IgD-negative memory B cell (primary cell): Measurements from ENCODE around the gene OTUB1. TPM values are rescaled to one million over a fixed set of nuclear protein-coding genes. Genes with fewer than 3 reads are reported as not detected.

Experiments
- H3K27ac Mint-ChIP-seq, 3 donors: one replicate each; pipeline ENCODE4 v1.8.0; 2020 to 2022; ENCODE audit warnings: mild to moderate bottlenecking in 3 of 3, mixed read lengths in 3 of 3, moderate library complexity in 1 of 3
- H3K27me3 Mint-ChIP-seq: one replicate; pipeline ENCODE4 v1.8.0; 2021; ENCODE audit warnings: mixed read lengths
- H3K36me3 Mint-ChIP-seq: one replicate; pipeline ENCODE4 v1.8.0; 2020; ENCODE audit warnings: mild to moderate bottlenecking, mixed read lengths
- H3K4me1 Mint-ChIP-seq, 3 donors: one replicate each; pipeline ENCODE4 v1.8.0; 2020 to 2022; ENCODE audit warnings: mixed read lengths in 3 of 3, mild to moderate bottlenecking in 1 of 3
- H3K4me3 Mint-ChIP-seq, 4 donors: one replicate each; pipeline ENCODE4 v1.8.0; 2020 to 2022; ENCODE audit warnings: mild to moderate bottlenecking in 4 of 4, mixed read lengths in 4 of 4, moderate library complexity in 3 of 4
- H3K9me3 Mint-ChIP-seq, 3 donors: one replicate each; pipeline ENCODE4 v1.8.0; 2020 to 2021; ENCODE audit warnings: mixed read lengths in 3 of 3, mild to moderate bottlenecking in 1 of 3
- polyA plus RNA-seq: library from polyadenylated mRNA; unstranded; fragments of 300-500 nt; fragmentation: Illumina TruSeq; gene quantifications from one replicate; pipeline ENCODE4 v1.2.3, GENCODE V29; 2021

OTUB1 gene, protein sequence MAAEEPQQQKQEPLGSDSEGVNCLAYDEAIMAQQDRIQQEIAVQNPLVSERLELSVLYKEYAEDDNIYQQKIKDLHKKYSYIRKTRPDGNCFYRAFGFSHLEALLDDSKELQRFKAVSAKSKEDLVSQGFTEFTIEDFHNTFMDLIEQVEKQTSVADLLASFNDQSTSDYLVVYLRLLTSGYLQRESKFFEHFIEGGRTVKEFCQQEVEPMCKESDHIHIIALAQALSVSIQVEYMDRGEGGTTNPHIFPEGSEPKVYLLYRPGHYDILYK
- polyA plus RNA-seq: 117 TPM

DNA sequence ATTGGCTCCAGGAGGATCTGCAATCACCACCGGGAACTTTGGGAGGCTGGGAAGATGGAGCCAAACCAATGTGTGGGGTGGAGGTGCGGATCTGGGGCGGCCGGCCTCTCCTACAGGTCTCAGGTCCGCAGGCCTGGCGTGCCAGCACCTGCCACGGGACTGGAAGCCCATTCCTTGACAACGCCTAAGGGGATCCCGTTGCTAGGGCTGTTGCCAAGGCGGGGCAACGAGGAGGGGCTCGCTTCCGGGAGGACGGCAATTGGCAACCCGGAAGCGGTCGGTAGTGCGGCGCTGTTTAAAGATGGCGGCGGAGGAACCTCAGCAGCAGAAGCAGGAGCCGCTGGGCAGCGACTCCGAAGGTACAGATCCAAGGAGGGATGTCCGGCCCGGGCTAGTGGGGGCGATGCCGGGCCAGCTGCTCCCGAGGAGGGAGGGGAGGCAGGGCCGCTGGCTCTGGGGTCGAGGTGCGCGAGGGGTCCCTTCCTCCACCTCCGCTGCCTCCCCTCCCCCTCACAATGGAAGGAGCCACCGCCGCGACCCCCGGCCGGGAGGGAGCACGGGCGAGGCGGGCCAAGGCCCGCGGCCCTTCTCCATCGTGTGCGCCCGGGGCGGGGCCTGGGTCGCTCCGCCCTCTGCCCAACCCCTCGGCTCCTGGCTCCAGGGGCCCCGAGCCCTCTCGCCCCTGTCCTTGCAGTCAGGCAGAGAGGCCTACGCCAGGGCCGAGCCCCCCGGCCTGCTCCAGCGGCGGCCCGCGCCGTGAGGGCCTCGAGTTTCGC lies at the start of gene OTUB1:
Gene OTUB1 (plus strand): TSS at position 283 of the 776 bp plus-strand sequence. CDS start 19 bp downstream, at position 302.
- Mint-ChIP-seq H3K27ac (peak within 1 kb of the TSS; percentile 93 to 99 (median 98)), H3K27me3 (no peaks in the 10 kb centered on the region), H3K4me3 (peak within 1 kb of the TSS; percentile 94 to 99 (median 98)), H3K4me1 (peaks cover 20 to 24% (median 21%) of the 10 kb centered on the region in 3 donors), H3K9me3 (no peaks in the 10 kb centered on the region), H3K36me3 (peaks cover 9% of the 10 kb centered on the region)

DNA sequence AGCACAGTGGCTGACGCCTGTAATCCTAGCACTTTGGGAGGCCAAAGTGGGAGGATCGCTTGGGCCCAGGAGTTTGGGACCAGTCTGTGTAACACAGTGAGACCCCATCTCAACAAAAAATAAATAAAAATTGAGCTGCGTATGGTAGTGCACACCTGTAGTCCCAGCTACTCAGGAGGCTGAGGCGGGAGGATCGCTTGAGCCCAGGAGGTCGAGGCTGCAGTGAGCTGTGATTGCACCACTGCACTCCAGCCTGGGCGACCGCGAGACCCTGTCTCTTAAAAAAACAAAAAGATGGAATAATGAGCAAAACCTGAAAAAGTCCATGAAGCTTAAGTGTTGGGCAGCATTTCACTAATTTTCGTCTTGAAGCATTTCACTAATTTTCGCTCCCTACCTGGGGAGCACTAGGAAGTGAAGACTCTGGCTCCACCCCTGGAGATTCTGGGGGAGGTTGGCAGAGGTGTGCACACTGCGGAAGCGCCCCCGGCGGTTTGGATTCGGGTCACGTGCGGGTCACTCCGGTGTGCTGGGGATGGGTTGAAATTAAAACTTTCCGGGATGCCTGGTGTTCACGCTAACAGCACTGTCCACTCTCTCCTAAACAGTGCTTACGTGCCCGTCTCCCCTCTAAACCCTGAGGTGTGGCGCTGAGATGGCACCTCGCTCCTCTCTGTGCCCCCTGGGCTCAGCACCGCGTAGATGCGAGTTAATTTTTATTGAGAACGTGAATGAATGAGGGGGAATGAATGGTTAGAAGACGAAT lies 48.3 kb upstream of the OTUB1 start:
- peak overlapping the region; percentile 82 to 97 (median 89) for H3K4me3 Mint-ChIP-seq
- H3K9me3 Mint-ChIP-seq: no peaks in the 10 kb centered on the region
- H3K36me3 Mint-ChIP-seq: peaks cover 2% of the 10 kb centered on the region
- H3K27me3 Mint-ChIP-seq: no peaks in the 10 kb centered on the region
- H3K4me1 Mint-ChIP-seq: peaks cover 21 to 22% (median 22%) of the 10 kb centered on the region in 3 donors
- H3K27ac Mint-ChIP-seq: peak overlapping the region; percentile 87 to 99 (median 87)

DNA sequence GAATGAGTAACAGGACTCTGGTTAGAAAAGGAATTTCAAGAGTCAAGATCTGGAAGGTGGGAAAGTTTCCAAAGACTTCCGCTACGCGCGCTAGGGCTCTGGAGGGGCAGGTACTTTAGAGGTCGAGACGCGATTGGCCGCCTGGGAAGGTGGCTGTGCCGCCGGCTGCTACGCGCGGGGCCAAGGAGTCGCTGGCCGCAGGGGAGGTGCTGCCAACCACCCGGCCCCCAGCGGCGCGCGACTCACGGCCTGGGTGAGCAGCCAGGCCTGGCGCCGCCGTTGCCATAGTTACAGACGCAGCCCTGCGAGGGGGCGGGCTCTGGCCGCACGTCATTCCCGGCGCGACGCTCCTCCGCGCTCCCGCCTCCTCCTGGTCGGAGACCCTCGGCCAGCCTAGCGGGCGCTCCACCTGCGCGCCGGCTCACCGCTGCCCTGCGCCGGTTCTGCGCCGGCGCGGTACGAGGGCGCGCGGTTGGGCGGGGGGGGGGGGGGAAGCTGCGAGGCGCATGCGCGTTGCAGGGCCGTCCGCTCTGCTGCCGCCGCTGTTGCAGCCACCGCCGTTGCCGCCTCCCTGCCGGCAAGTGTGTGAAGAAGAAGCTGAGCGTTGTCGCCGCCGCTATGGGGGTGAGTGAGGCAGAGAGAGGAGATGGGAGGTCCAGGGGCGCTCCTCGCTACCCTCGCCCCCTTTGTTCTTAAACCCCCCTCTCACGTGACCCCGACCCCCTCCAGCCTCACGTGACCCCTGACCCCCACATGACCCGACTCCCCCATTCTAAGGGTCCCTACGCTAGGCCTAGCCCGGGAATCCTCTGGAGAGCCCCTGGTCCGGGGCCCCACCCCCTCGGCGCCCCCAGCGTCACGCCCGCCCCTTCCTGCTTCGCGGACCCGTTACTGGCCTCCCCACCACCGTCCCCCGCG lies 47.5 kb upstream of the OTUB1 start, which contains the start of gene NAA40:
Gene NAA40 (plus strand): TSS at position 524 of the 918 bp plus-strand sequence. CDS start 95 bp downstream, at position 619.
- H3K36me3 Mint-ChIP-seq: no peaks in the 10 kb centered on the region
- H3K4me3 Mint-ChIP-seq: peak within 1 kb of the TSS; percentile 82 to 97 (median 89)
- H3K9me3 Mint-ChIP-seq: no peaks in the 10 kb centered on the region
- no peaks in the 10 kb centered on the region for H3K27me3 Mint-ChIP-seq
- H3K4me1 Mint-ChIP-seq: peaks cover 21 to 24% (median 22%) of the 10 kb centered on the region in 3 donors
- H3K27ac Mint-ChIP-seq: peak within 1 kb of the TSS; percentile 87 to 99 (median 89)

DNA sequence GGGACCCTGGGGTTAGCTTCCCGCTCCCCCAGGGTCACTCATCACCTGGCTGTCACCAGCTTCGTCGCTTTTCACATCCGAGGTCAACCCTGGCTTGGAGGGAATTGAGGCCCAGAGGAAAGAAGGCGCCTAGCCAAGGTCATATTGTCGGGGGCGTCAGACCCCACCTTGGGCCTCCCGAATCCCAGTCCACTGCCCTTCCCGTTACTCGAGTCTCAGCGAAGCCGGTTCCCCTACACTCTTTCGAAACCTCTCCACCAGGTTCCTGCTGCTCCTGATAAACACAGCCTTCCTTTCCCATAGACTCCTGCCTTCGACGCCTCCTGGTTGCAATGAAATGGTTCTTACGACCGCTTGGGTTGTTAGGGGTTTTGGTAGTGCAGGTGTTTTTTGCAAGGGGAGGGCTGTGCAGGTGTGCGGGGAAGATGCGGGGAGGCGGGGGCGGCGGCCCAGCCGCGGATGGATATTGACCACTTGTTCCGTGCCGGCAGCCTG lies 46.8 kb upstream of the OTUB1 start:
- Mint-ChIP-seq H3K4me3 (peak overlapping the region; percentile 82 to 93 (median 89)), H3K27ac (peak overlapping the region; percentile 48 to 99 (median 89)), H3K9me3 (no peaks in the 10 kb centered on the region), H3K27me3 (no peaks in the 10 kb centered on the region), H3K4me1 (peaks cover 21 to 29% (median 25%) of the 10 kb centered on the region in 3 donors), H3K36me3 (no peaks in the 10 kb centered on the region)

DNA sequence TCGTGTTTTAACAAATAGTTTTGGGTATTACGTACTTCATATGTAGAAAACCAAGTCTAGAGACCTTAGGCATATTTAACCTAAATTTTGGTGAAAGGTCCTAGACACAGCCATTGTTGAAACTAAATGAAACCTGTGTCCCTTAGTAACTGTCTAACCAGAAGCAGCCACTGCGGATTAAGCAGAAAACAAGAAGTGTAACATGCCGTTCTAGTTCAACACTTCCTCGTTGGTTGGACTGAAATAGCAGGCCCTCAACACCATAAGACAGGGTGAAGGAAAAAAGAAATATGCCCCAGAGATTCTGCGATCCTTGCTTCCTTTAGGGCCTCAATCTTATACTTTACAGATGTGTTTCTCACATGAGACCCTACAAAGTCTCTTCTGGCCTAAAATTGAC lies 45.5 kb upstream of the OTUB1 start:
- Mint-ChIP-seq H3K27ac (peak overlapping the region; percentile 35 to 99 (median 90)), H3K4me1 (peaks cover 21 to 29% (median 26%) of the 10 kb centered on the region in 3 donors), H3K9me3 (no peaks in the 10 kb centered on the region), H3K4me3 (peak overlapping the region; percentile 70 to 99 (median 80)), H3K36me3 (no peaks in the 10 kb centered on the region), H3K27me3 (no peaks in the 10 kb centered on the region)

DNA sequence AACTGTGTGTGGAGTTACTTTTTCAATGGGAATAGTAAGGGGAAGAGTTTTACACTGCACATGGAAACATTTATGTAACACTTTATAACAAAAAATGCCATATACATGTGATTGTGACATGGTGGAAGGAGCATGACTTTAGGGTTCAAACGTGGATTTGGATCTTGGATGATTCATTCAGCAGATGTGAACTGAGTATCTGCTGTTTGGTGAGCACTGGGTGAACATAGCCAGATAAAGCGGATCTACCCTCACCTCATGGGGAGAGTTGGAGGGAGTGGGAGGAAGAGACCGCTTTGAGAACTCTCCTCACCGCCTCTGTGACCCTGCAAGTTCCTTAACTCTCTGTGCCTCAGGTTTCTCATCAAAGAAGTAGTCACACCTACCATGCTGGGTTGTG lies 44.3 kb upstream of the OTUB1 start:
- H3K27ac Mint-ChIP-seq: peak overlapping the region in 2 of 3 donors; percentile 57 to 99
- no peaks in the 10 kb centered on the region for H3K27me3 Mint-ChIP-seq
- H3K9me3 Mint-ChIP-seq: no peaks in the 10 kb centered on the region
- H3K4me3 Mint-ChIP-seq: peak overlapping the region in 1 of 4 donors; percentile 99
- H3K36me3 Mint-ChIP-seq: peaks cover 2% of the 10 kb centered on the region
- peaks cover 23 to 29% (median 24%) of the 10 kb centered on the region in 3 donors for H3K4me1 Mint-ChIP-seq

DNA sequence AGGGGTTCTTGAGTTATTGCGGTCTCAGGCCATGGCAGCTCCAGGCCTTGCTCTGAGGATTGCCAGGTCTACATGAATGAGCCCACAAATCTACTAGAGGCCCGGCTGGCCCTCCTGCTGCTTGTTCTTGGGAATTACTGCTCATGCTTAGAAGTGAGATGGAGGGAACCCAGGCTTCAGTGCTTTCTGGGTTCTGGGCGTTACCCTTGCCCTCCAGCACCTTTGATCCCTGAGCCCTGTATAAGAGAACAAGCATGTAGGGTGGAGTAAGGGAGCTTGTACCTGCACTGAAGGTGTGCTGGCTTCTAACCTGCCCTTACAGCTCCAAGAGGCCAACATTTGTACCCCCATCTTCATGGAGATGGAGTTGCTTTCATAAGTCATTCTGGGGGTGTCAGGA lies 43.4 kb upstream of the OTUB1 start:
- H3K4me3 Mint-ChIP-seq: no peak overlapping the region

DNA sequence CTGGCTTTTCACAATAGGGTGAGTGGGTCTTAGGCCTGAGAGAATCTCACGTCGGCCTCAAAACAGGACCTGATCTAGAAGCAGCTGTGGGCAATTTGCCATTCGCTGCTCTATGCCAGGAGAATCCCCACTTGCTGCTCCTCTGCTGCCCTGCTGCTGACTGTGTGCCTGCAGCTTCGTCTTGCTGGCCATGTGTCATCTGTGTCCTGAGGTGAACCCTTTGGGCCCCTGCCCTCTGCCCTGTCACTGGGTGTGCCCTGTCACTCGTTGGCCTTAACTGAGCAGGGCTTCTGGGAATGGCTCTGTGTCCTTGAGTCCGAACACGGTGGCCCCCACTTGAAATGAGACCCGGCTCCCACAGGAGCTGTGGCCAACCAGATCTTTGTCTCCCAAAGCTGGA lies 41.3 kb upstream of the OTUB1 start:
- peaks cover 12 to 18% (median 16%) of the 10 kb centered on the region in 3 donors for H3K4me1 Mint-ChIP-seq
- H3K36me3 Mint-ChIP-seq: peaks cover 4% of the 10 kb centered on the region
- H3K9me3 Mint-ChIP-seq: no peaks in the 10 kb centered on the region
- H3K27ac Mint-ChIP-seq: no peak overlapping the region
- H3K27me3 Mint-ChIP-seq: no peaks in the 10 kb centered on the region
- no peak overlapping the region for H3K4me3 Mint-ChIP-seq

More for the DNA sequence above, 43.4 kb upstream of the OTUB1 start:
- Mint-ChIP-seq H3K4me1 (peaks cover 20 to 29% (median 23%) of the 10 kb centered on the region in 3 donors), H3K9me3 (no peaks in the 10 kb centered on the region), H3K27ac (no peak overlapping the region), H3K36me3 (peaks cover 2% of the 10 kb centered on the region), H3K27me3 (no peaks in the 10 kb centered on the region)

DNA sequence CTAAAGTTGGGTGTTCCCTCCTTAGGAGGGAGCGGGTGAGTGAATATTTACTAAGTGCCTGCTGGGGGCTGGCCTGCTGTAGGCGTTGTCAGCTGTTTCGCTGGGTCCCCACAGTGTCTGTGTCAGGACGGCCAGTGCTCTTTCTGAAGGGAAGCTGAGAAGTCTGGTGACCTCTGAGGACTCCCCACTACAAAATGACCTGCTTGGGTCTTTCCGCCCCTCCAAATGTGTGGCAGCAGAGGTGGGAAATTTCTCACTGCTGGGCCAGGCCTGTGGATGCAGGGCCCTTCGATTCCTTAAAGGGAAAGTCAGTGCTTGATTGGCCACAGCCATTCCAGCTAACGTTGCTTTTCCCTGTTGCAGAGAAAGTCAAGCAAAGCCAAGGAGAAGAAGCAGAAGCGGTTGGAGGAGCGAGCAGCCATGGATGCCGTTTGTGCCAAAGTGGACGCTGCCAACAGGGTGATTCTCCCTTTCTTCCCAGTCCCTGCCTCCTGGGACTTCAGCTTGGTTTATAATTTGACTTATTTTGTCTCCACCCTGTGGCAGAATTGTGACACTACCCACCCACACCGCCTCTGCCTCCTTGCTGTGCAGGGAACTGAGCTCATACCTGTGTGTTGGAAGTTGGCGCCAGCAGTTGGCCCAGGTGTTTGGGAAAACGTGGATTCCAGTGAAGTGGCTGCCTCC lies 40.6 kb upstream of the OTUB1 start:
- Mint-ChIP-seq H3K36me3 (peaks cover 4% of the 10 kb centered on the region), H3K4me3 (no peak overlapping the region), H3K27ac (peak overlapping the region in 1 of 3 donors; percentile 46), H3K27me3 (no peaks in the 10 kb centered on the region), H3K4me1 (peaks cover 8 to 14% (median 12%) of the 10 kb centered on the region in 3 donors), H3K9me3 (no peaks in the 10 kb centered on the region)

DNA sequence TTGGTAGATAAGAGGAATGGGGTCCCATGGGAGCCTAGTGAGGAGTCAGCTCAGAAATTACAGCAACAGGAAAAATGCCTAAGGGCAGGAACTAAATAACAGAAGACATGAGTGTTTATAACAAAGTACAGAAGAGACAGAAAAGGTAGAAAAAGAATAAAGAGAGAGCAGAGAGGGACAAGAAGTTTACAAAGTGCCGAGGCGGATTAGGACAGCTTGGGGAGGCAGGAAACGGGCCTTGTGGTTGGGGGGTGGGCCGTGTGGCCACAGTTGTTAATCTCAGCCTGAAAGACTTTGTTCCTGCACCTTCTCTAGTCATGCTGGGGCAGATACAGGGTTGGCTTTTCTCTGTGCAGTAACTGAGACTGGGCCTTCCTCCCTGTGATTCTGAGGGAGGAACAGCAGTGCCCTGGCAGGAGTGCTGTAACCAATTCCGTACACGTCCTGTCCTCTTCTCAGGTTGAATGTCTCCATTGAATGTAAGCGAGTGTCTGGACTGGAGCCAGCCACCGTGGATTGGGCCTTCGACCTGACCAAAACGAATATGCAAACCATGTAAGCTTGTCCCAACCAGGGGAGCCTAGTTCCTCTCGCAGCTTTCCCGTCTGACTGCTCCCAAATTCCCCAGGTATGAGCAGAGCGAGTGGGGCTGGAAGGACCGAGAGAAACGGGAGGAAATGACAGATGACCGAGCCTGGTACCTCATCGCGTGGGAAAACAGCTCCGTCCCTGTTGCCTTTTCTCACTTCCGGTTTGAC lies 34.3 kb upstream of the OTUB1 start:
- Mint-ChIP-seq H3K4me3 (peak overlapping the region in 2 of 4 donors; percentile 68 to 80), H3K36me3 (peaks cover 9% of the 10 kb centered on the region), H3K4me1 (peaks cover 4 to 15% (median 12%) of the 10 kb centered on the region in 3 donors), H3K27ac (peak overlapping the region; percentile 52 to 86 (median 79)), H3K27me3 (no peaks in the 10 kb centered on the region), H3K9me3 (no peaks in the 10 kb centered on the region)

DNA sequence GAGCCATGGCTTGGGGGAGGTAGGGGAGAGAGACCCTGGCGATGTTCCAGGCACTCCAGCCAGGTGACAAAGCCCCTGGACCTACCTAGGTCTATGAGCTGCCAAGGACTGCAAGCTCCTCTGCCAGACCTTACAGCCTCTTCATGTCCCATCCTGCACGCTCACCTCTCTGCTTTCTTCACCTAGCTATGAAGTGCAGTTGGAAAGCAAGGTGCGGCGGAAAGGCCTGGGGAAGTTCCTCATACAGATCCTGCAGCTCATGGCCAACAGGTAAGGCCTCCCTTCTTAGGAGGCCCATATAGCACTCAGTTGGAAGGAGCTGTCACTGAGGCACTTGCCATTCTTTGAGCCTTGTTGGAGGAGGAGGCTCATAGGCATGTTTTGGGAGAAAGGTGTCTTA lies 33.7 kb upstream of the OTUB1 start:
- Mint-ChIP-seq H3K27ac (no peak overlapping the region), H3K9me3 (no peaks in the 10 kb centered on the region), H3K27me3 (no peaks in the 10 kb centered on the region), H3K36me3 (peaks cover 9% of the 10 kb centered on the region), H3K4me3 (peak overlapping the region in 1 of 4 donors; percentile 68), H3K4me1 (peaks cover 4 to 15% (median 12%) of the 10 kb centered on the region in 3 donors)

DNA sequence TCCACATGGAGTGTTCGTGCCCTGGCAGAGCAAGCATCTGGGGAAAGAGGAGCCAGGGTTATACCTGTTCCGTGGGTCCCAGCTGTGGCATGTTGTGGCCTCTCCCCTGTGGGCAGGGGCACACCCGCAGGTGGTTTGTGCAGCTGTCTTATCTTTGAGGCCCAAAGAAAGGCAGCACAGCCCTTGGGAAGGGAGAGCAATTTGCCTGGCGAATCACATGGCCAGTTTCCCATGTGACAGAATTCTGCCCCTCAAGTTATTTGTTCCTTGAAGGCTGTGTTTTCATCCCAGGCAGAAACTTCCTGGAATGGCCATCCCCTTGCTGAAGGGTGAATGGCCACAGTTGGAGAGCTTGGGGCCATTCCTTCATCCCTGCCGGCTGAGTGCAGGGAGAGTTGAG lies 28.2 kb upstream of the OTUB1 start:
- Mint-ChIP-seq H3K27ac (no peak overlapping the region), H3K4me1 (no peaks in the 10 kb centered on the region), H3K9me3 (no peaks in the 10 kb centered on the region), H3K4me3 (no peak overlapping the region), H3K27me3 (no peaks in the 10 kb centered on the region), H3K36me3 (peaks cover 4% of the 10 kb centered on the region)
